Adrenal gland (tissue), 12 donors: ENCODE measurements around the gene ESRP2. TPM values are rescaled to one million over a fixed set of nuclear protein-coding genes. Genes with fewer than 3 reads are reported as not detected.
A peak's percentile ranks its signal among the peaks of the same experiment; 100 is the strongest.

Experiments
- DNase-seq, 7 donors: peaks; one replicate each; pipeline ENCODE4 v3.0.0-alpha.2; 2019 to 2020
- H3K27ac ChIP-seq, 5 donors: fragments of 200-600 bp; sonication (generic) in 4 of 5; 1 replicate in 3 of 5; 2 replicates in 2 of 5; pipeline versions ENCODE4 v1.5.1 to v1.8.0; 2016 to 2020; ENCODE audit warnings: mild to moderate bottlenecking in 1 of 5
- H3K27me3 ChIP-seq: fragments of 200-600 bp; 2 replicates; pipeline ENCODE4 v1.8.0; 2021
- H3K36me3 ChIP-seq, 2 donors: fragments of 200-600 bp; replicated peaks in 1 of 2; 1 replicate in 1 of 2; 2 replicates in 1 of 2; pipeline versions ENCODE4 v1.5.1 to v1.8.0; 2018 to 2022
- H3K4me1 ChIP-seq, 2 donors: fragments of 200-600 bp; replicated peaks in 1 of 2; 1 replicate in 1 of 2; 2 replicates in 1 of 2; pipeline versions ENCODE4 v1.5.1 to v1.8.0; 2018 to 2021
- H3K4me3 ChIP-seq, 4 donors: fragments of 200-600 bp; sonication (generic) in 3 of 4; one replicate each; pipeline ENCODE4 v1.5.1; 2016 to 2018
- H3K9me3 ChIP-seq, 3 donors: fragments of 200-600 bp; sonication (generic) in 1 of 3; replicated peaks in 1 of 3; 1 replicate in 2 of 3; 2 replicates in 1 of 3; pipeline versions ENCODE4 v1.5.1 to v1.8.0; 2016 to 2021
- CTCF ChIP-seq, 6 experiments: fragments of 450-650 bp in 4 of 6; fragments of 200-600 bp in 2 of 6; sonication (generic) in 1 of 6; IDR thresholded peaks; 1 replicate in 5 of 6; 2 replicates in 1 of 6; pipeline versions ENCODE4 v1.5.1 to v1.8.0; 2016 to 2021; ENCODE audit warnings: antibody characterized with exemption in 6 of 6, mild to moderate bottlenecking in 2 of 6, moderate library complexity in 1 of 6
- POLR2A ChIP-seq, 2 donors: fragments of 450-650 bp; IDR thresholded peaks; one replicate each; pipeline ENCODE4 v1.6.1; 2017; ENCODE audit warnings: antibody characterized with exemption in 2 of 2, mild to moderate bottlenecking in 2 of 2, moderate library complexity in 1 of 2
- WGBS, 4 donors: extraction: QIAGEN DNeasy Blood & Tissue Kit in 2 of 4; methylation state at CpG; one replicate each; pipeline versions ENCODE4 v1.1.5 to v1.1.7; 2013 to 2017; 5-methylcytosine and 5-hydroxymethylcytosine counted together
- intact Hi-C, 2 donors: fragments of 100-400 bp; cut with DNase I; formaldehyde crosslinking; loops; one replicate each; pipeline versions ENCODE4 v1.14.1 to v1.15.0; 2022 to 2023
- polyA plus RNA-seq, 3 donors: library from polyadenylated mRNA; stranded (reverse); fragments of 200-250 nt in 2 of 3; fragments of 350-450 nt in 1 of 3; fragmentation: Illumina TruSeq in 1 of 3; extraction: RNeasy Lipid Tissue Mini Kit (QIAGEN cat#74804) in 1 of 3; gene quantifications; one replicate each; pipeline ENCODE4 v1.2.3, GENCODE V29; 2013 to 2014
- total RNA-seq, 9 donors: library from RNA; depleted of rRNA in 4 of 9; stranded (reverse); fragments of >200 nt in 4 of 9; fragments of 120-200 nt in 1 of 9; fragmentation: NEBNext Ultra II Directional in 1 of 9; extraction: Animal tissue kit (Norgen Biotek cat#: 25700) in 1 of 9; gene quantifications; one replicate each; pipeline versions ENCODE4 v1.1.0 to v1.2.4, GENCODE V29; 2013 to 2023
- donor health status: healthy with polysubstance abuse.
- donor health status: Bipolar disorder and iron deficiency.
- donor health status: DM: yes; HTN: yes; CAD: no.
- donor health status: DM: no; HTN: no; CAD: no.
- donor health status: DM: no; HTN: no; CAD: no.
- donor health status: DM: yes; HTN: yes; CAD: no.

ESRP2 gene
- total and polyA plus RNA-seq, 12 donors = 0.13 to 2.2 (median 0.43) TPM

- TF ChIP-seq POLR2A (IDR thresholded peaks at IDR 0.05) (no peak), CTCF (IDR thresholded peaks at IDR 0.05) (no peak)
- H3K27ac ChIP-seq = no peak overlapping the region
- peaks cover 0 to 7% of the 10 kb centered on the region in 2 donors for H3K36me3 ChIP-seq
- H3K27me3 ChIP-seq = no peaks in the 10 kb centered on the region
- 86 to 96% (median 93%) methylated on average over 7 to 12 of the region's 12 CpGs for WGBS, 4 donors
- peaks cover 11 to 16% of the 10 kb centered on the region in 2 donors for H3K4me1 ChIP-seq
- intact Hi-C loops = loop anchor here (5.0 to 10.0 kb wide), 2 partner anchors 136 to 239 kb away; no protein-coding TSS in a partner anchor
- no peak for DNase-seq
- H3K9me3 ChIP-seq = no peaks in the 10 kb centered on the region
- no peak overlapping the region for H3K4me3 ChIP-seq
Measured at GRCh38 chr16:68230956-68231355, 5.0 kb downstream of the ESRP2 start.

GRCh38 chr16:68230176-68230571 lies 5.8 kb downstream of the ESRP2 start:
- no peaks in the 10 kb centered on the region for H3K27me3 ChIP-seq
- TF ChIP-seq POLR2A (IDR thresholded peaks at IDR 0.05) (no peak), CTCF (IDR thresholded peaks at IDR 0.05) (no peak)
- intact Hi-C loops = loop anchor here (5.0 to 10.0 kb wide), 2 partner anchors 135 to 238 kb away; no protein-coding TSS in a partner anchor
- peaks cover 7 to 9% of the 10 kb centered on the region in 2 donors for H3K4me1 ChIP-seq
- 89 to 95% (median 92%) methylated on average over 6 to 9 of the region's 9 CpGs for WGBS, 4 donors
- no peak overlapping the region for H3K27ac ChIP-seq
- DNase-seq = no peak
- H3K36me3 ChIP-seq = peaks cover 0 to 7% of the 10 kb centered on the region in 2 donors
- H3K9me3 ChIP-seq = no peaks in the 10 kb centered on the region
- H3K4me3 ChIP-seq = no peak overlapping the region

GRCh38 chr16:68229431-68230175 lies 6.3 kb downstream of the ESRP2 start:
- intact Hi-C loops = loop anchor here (5.0 to 10.0 kb wide), 3 partner anchors 135 to 245 kb away; partner anchors contain the start of gene DPEP3 (in 1 of the 2)
- WGBS, 4 donors = 64 to 78% (median 73%) methylated on average over 4 of the region's 4 CpGs
- no peak overlapping the region for H3K4me3 ChIP-seq
- peaks cover 0 to 7% of the 10 kb centered on the region in 2 donors for H3K36me3 ChIP-seq
- H3K9me3 ChIP-seq = no peaks in the 10 kb centered on the region
- TF ChIP-seq POLR2A (IDR thresholded peaks at IDR 0.05) (no peak), CTCF (IDR thresholded peaks at IDR 0.05) (peak; percentile 81 to 89 (median 84))
- H3K27me3 ChIP-seq = no peaks in the 10 kb centered on the region
- DNase-seq = peak in 4 of 7 donors; percentile 36 to 75 (median 65)
- H3K27ac ChIP-seq = no peak overlapping the region
- peaks cover 7 to 9% of the 10 kb centered on the region in 2 donors for H3K4me1 ChIP-seq

GRCh38 chr16:68228652-68229051 lies 7.3 kb downstream of the ESRP2 start:
- intact Hi-C loops = loop anchor here in 1 of 2 donors (10.0 kb wide), 1 partner anchor 244 kb away; the partner anchor contains the start of gene DPEP3

More at GRCh38 chr16:68228652-68229051, 7.3 kb downstream of the ESRP2 start:
- Histone ChIP-seq H3K4me3 (no peak overlapping the region), H3K27me3 (no peaks in the 10 kb centered on the region), H3K9me3 (no peaks in the 10 kb centered on the region), H3K4me1 (peaks cover 7 to 9% of the 10 kb centered on the region in 2 donors), H3K36me3 (peaks cover 0 to 7% of the 10 kb centered on the region in 2 donors), H3K27ac (no peak overlapping the region)
- DNase-seq = no peak
- TF ChIP-seq CTCF (IDR thresholded peaks at IDR 0.05) = no peak
- no peak for TF ChIP-seq POLR2A (IDR thresholded peaks at IDR 0.05)
- WGBS, 4 donors = 89 to 96% (median 92%) methylated on average over 3 of the region's 3 CpGs
